ENCODE data around the gene TRABD2B.

The TRABD2B gene

GRCh38 chr1:47818682-47819573 lies 178.3 kb downstream of the TRABD2B start:
- no peak for DNase-seq

GRCh38 chr1:47817861-47818260 lies 179.3 kb downstream of the TRABD2B start:
- no peak for DNase-seq

GRCh38 chr1:47816325-47817071 lies 180.7 kb downstream of the TRABD2B start:
- no peak for DNase-seq

GRCh38 chr1:47814612-47815395 lies 182.4 kb downstream of the TRABD2B start:
- DNase-seq, result no peak

GRCh38 chr1:47813970-47814369 lies 183.2 kb downstream of the TRABD2B start:
- DNase-seq, result no peak

DNA sequence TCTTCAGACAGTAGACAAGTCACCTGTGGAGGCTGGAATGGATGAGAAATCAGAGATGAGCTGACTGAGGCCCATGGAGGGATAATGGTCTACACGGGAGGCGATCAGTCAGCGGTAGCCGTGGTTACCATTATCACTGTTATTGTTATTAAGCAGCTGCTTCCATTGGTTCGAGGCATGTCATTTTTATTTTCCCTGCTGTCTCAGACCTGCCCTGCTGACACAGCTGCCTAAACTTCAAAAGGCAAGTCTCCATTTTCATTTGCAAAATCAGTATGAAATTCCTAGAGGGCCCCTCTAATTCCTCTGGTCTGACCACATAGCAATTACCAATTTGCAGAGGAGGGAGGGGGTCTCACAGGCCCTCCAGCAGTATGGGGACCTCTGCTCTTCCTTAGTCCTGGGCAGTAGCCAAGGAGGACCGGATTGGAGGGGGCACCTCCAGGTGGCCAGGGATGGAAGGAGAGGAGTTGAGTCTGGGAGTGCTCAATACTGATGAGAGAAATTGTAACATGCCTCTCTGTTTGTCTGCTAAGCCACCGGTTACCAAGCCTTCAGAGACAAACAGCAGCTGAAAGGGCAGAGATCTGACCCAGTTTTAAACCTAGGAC lies 184.2 kb downstream of the TRABD2B start:
- DNase-seq, result no peak

- DNase-seq, result no peak
These were observed 186.1 kb downstream of the TRABD2B start for GRCh38 chr1:47810964-47811682.

DNA sequence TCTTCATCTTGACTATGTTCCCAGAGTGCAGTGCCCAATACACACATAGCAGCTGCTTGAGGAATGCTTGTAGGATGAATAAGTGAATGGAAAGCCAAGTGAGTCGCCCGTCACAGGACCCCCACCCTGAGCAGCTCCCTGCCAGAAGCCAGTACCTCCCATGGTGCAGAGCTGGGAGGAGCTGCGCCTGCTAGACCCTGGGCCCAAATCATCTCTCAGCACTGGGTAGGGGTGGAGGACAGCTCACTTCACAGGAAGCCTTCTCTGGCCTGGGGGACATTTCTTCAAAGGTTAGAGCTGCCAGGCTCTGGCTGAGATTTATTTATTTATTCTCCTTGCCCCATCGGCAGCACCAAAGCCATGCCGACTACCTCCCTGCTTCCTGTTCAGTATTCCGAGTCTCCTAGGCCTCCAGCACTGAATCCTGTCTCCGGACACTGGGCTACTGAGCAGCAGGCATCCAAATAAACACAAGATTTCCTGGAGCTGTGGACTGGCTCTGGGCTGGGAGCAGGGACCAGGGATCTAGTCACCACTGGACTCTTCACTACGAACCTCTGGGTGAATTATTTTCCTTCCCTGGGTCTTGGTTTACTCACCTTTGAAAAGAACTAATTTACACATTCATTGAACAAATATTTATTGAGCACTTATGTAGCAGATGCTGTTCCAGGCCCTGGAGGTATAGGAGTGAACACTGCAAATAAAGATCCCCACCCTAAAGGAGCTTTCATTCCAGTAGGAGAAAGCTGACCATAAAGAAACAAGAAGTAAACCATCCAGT lies 187.7 kb downstream of the TRABD2B start:
- no peak for DNase-seq

- no peak for DNase-seq
These were observed 188.6 kb downstream of the TRABD2B start for GRCh38 chr1:47808612-47809011.

DNA sequence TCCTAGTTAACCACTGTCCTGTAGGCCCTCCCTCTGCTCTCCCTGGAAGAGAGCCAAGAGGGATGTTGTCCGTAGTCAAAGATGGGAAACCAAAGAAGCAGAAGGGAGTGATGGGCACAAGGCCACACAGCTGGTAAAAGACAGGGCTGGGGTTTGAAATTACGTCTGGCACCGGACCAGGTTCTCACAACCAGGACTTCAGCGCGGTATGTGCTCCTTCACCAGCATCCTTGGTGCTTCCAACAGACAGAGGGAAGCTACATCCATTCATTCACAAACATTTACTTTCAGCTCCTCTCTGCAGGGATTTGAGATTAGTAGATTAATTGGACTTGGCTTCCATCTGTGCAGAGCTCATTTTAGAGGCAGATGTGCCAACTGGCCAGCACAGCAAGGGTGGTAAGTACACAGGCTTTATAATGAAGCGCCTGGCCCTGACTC lies 191.2 kb downstream of the TRABD2B start:
- DNase-seq, result no peak

- DNase-seq, result no peak
These were observed 192.2 kb downstream of the TRABD2B start for GRCh38 chr1:47805018-47805417.

DNA sequence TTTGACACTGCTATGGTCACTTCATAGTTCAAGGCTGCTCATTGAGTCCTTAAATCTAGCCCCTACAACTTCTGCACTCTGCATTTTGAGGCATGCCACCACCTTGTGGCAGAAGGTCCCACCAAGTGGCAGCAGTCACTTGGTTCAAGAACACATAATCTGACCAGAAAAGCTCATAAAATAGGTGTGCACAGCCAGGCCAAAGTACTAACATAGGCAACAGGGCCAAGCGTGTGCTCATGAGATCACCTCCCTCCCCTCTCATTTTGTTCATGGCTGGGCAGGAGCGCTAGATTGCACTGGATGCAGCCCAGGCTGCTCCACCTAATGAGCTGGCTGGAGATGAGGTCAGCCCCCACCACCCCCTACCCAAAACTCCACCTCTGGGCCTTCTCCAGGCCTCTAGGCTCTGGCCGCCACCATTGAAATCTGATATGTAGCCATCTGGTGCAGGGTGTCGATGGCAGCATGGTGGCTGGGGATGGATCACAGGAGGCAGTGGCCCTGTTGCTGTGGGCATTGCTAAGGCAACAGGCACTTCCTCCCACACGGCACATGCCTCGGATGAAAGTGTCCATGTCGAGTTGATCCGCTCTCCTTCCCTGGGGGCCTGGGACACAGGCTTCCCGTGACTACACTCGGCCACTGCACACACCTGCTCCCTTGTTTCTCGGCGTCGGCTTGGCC lies 193.2 kb downstream of the TRABD2B start:
- no peak for DNase-seq

DNA sequence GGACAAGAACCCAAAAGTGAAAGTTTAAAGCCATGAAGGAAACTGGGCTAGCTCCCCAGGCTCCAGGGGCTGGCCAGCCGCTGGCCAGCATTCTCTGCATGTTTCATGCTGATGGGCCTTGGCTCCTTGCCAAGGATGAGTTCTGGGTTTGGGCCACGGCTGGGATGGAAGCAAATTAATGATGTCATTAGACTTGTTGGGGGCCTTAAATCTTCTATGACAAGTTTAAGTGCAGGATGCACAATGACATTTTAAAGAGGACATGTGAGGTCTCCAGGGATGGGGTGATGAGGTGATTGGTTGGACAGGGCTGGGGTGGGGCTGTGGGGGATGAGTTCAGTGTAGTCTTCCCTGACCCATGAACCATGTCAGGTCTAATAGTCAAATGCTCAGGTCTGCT lies 199.6 kb downstream of the TRABD2B start:
- no peak for DNase-seq

- no peak for DNase-seq
These were observed 200.6 kb downstream of the TRABD2B start for GRCh38 chr1:47796626-47797025.

GRCh38 chr1:47795102-47795501 lies 202.1 kb downstream of the TRABD2B start:
- DNase-seq, result no peak

DNA sequence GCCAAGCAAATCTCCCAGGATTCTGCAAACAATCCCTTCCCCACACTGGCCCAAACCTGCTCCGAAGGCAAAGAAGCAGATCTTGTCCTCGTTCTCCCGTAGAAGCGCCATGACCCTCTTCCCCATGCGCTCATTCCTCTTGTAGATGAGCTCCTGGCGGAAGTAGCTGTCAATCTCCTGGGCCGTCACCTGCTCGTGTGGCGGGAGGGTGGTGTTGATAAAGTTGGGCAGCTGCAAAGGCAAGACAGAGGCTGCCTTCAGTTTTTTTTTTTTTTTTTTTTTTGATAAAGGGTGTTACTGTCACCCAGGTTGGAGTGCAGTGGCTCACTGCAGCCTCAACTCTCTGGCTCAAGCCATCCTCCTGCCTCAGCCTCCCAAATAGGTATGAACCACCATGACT lies 202.7 kb downstream of the TRABD2B start:
- DNase-seq, result no peak

- no peak for DNase-seq
These were observed 203.1 kb downstream of the TRABD2B start for GRCh38 chr1:47794081-47794480.

DNA sequence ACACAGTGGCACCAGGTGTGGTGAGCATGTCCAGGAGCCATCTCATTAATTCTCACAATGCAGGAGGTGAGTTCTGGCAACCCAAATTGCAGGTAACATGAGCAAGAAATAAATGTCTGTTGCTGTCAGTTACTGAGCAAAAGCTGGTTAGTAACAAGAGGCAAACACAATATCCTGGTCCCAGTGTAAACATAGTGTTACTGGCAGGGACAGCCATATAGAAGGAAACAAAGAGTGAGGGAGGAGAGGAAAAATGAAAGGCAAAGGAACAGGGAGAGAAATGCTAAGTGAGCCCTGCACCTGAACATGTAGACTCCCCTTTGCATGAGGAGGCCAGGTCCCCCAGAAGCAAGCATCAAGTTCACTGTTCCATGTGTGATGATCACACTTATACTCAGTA lies 203.6 kb downstream of the TRABD2B start:
- DNase-seq, result no peak

DNA sequence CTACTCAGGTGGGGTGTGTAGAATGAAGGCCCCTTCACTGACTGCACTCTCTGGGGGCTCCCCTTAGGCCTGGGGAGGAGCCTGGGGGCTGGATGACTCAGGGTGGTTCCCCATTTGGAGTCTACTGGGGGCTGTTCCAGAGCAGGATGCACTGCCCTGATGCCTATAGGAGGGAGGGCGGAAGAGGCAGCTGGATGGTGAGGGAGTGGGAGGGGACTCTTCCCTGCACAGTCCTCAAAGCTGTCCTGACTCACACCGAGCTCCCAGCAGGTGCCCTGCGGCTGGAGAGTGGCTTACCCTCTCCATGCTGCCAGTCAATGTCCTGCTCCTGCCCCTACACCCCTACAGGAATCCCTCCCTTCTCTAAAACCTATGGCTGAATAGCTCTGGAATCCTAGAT lies 204.4 kb downstream of the TRABD2B start:
- no peak for DNase-seq

DNA sequence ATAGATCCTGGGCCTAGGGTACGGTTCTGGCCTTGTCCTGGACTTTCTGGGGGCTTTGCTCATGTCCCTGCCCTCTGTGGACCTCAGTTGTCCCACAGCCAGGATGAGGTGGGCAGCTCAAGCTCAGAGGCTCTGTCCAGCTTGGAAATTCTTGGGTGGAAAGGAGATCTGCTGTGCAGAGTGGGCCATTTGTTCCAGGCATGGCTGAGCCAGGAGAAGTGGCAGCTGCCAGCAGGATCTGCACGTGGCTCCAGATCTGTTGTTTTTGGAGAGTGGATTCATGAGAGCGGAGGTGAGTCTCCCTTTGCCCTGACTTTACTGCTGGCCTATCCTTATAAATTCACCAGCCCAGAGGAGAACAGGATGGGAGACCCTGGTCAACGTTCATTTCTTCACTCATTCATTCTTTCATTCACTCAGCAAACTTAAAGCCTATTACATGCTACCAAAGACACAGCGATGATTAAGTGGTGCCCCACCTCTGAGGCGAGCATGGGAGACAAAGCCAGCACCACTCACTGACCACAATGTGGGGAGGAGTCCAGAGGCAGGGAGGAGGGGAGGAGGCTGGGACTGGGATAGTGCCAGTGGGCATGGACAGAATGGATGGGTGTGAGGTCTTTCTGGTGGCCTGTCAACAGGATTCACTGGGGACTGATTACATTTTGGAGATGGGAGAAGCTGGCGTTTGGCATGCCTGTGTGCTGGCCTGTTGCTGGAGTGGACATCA lies 205.1 kb downstream of the TRABD2B start:
- DNase-seq, result no peak
